ENCODE measurements around the gene SNTG2.

The SNTG2 gene

DNA sequence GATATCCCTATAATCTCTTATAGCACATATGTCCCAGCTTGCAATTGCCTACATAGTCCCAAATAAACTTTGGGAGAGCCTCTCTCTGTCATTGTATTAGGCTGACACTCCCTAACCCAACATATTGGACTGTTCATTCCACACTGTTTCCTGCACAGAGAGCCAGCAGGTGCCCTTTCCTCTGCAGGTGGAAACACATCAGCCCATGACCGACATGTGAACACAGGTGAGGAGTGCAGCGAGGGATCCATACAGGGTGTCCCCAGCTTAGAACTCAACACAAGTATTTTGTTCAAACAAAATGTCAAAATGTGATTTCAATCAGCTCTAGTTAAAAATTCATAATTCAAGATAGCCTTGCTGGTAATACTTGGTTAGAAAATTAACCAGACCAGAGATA, 412.7 kb downstream of the SNTG2 start:
- TF ChIP-seq, protein P1, sequence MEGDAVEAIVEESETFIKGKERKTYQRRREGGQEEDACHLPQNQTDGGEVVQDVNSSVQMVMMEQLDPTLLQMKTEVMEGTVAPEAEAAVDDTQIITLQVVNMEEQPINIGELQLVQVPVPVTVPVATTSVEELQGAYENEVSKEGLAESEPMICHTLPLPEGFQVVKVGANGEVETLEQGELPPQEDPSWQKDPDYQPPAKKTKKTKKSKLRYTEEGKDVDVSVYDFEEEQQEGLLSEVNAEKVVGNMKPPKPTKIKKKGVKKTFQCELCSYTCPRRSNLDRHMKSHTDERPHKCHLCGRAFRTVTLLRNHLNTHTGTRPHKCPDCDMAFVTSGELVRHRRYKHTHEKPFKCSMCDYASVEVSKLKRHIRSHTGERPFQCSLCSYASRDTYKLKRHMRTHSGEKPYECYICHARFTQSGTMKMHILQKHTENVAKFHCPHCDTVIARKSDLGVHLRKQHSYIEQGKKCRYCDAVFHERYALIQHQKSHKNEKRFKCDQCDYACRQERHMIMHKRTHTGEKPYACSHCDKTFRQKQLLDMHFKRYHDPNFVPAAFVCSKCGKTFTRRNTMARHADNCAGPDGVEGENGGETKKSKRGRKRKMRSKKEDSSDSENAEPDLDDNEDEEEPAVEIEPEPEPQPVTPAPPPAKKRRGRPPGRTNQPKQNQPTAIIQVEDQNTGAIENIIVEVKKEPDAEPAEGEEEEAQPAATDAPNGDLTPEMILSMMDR (IDR thresholded peaks at IDR 0.05; ENCODE audit: control insufficient read depth, insufficient read depth, low read depth, low read length, missing control alignments): no peak
- no peak for DNase-seq (ENCODE audit: low read depth)
- H3K4me3 ChIP-seq (ENCODE audit: control insufficient read depth, low read depth, low read length): no peak overlapping the region

- TF ChIP-seq, protein P1 (IDR thresholded peaks at IDR 0.05; ENCODE audit: control insufficient read depth, insufficient read depth, low read depth, low read length, missing control alignments): no peak
- no peak overlapping the region for H3K4me3 ChIP-seq (ENCODE audit: control insufficient read depth, low read depth, low read length)
- no peak for DNase-seq (ENCODE audit: low read depth)
Observed at GRCh38 chr2:1366546-1367134, 416.0 kb downstream of the SNTG2 start.

DNA sequence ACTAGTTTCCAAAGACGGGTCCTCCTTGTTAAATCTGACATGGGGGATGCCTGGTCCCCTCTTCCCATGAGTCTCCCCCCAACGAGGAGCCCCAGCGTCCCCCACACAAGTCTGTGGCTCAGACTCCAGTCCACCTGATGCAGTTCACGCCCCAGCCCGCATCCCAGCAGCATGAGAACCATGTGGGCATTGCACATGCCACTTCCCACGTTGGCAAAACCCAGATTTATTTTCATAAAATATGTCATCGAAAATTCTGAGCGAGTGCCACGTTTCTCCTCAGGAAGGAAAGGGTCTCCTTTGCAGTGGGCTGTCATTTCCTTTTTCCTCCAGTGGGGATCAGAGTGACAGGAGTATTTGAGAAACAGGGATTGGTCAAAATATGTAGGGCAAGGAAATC, 417.0 kb downstream of the SNTG2 start:
- no peak for DNase-seq (ENCODE audit: low read depth)
- TF ChIP-seq, protein P1 (IDR thresholded peaks at IDR 0.05; ENCODE audit: control insufficient read depth, insufficient read depth, low read depth, low read length, missing control alignments): no peak
- no peak overlapping the region for H3K4me3 ChIP-seq (ENCODE audit: control insufficient read depth, low read depth, low read length)

- no peak for DNase-seq (ENCODE audit: low read depth)
- TF ChIP-seq, protein P1 (IDR thresholded peaks at IDR 0.05; ENCODE audit: control insufficient read depth, insufficient read depth, low read depth, low read length, missing control alignments): no peak
- H3K4me3 ChIP-seq (ENCODE audit: control insufficient read depth, low read depth, low read length): no peak overlapping the region
Observed at GRCh38 chr2:1369905-1370304, 419.3 kb downstream of the SNTG2 start.

GRCh38 chr2:1370461-1370860, 419.8 kb downstream of the SNTG2 start:
- DNase-seq (ENCODE audit: low read depth): no peak
- no peak overlapping the region for H3K4me3 ChIP-seq (ENCODE audit: control insufficient read depth, low read depth, low read length)
- TF ChIP-seq, protein P1 (IDR thresholded peaks at IDR 0.05; ENCODE audit: control insufficient read depth, insufficient read depth, low read depth, low read length, missing control alignments): no peak

GRCh38 chr2:1371082-1371481, 420.4 kb downstream of the SNTG2 start:
- TF ChIP-seq, protein P1 (IDR thresholded peaks at IDR 0.05; ENCODE audit: control insufficient read depth, insufficient read depth, low read depth, low read length, missing control alignments): no peak
- DNase-seq (ENCODE audit: low read depth): no peak

GRCh38 chr2:1373830-1374229, 423.2 kb downstream of the SNTG2 start:
- H3K4me3 ChIP-seq (ENCODE audit: control insufficient read depth, low read depth, low read length): no peak overlapping the region
- TF ChIP-seq, protein P1 (IDR thresholded peaks at IDR 0.05; ENCODE audit: control insufficient read depth, insufficient read depth, low read depth, low read length, missing control alignments): no peak
- no peak for DNase-seq (ENCODE audit: low read depth)

More at GRCh38 chr2:1371082-1371481, 420.4 kb downstream of the SNTG2 start:
- H3K4me3 ChIP-seq (ENCODE audit: control insufficient read depth, low read depth, low read length): no peak overlapping the region

Data from AG09309 (cell line).